Measurements from ENCODE around the gene MEX3B.

The MEX3B gene

DNA sequence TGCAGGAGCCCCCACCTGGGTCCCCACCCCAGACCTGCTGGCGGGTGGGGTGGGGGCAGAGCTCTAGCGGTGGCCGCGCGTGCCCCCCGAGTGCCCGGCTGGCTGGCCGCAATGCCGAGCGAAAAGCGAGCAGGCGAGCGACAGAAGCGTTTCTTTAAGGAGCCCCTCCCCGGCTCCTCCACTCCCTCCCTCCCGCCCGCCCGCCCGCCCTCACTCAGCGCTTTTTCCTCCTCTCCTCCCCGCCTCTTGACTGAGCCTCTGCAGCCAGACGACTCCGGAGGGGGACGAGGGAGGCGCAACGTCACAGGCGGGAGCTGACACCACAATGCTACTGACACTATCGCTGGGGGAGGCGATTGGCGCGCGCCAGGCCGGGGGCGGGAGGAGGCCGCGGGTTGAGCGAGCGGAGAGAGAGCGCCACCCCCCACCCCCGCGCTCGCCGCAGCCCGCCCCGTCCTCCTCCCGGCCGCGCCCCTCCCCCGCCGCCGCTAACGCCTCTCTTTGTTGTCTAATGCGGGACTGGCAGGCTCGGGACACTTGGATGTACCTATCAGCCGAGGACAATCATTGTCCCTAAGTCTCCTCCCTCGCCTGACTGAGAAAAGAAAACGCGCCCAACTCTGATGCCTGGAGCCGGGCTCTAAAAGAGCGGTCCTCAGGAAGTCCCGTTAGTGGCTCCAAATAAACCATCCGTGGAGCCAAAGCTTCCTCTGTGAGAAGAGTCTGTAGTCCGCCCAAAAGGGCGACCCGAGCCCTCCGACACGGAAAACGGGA lies at the start of gene MEX3B:
TSS of gene MEX3B (minus strand) at position 127 of the 774 bp plus-strand sequence. CDS start 313 bp downstream, outside the sequence.
- Histone ChIP-seq H3K36me3 (ENCODE audit: control insufficient read depth, insufficient read depth, low read length) (no peaks in the 10 kb centered on the region), H3K4me3 (replicated peaks; ENCODE audit: low read depth, low read length) (peak within 1 kb of the TSS; percentile 79), H3K27me3 (replicated peaks; ENCODE audit: control insufficient read depth, insufficient read depth, low read length) (peaks cover 3% of the 10 kb centered on the region)
- TF ChIP-seq CTCF (IDR thresholded peaks at IDR 0.05; ENCODE audit: insufficient read depth, low read length, poor library complexity, severe bottlenecking), result no peak
- peak; percentile 93 for DNase-seq (ENCODE audit: extremely low read depth, insufficient read length)

GRCh38 chr15:82093774-82094211 lies 48.0 kb upstream of the MEX3B start:
- Histone ChIP-seq H3K4me3 (replicated peaks; ENCODE audit: low read depth, low read length) (no peak overlapping the region), H3K36me3 (ENCODE audit: control insufficient read depth, insufficient read depth, low read length) (no peaks in the 10 kb centered on the region), H3K27me3 (replicated peaks; ENCODE audit: control insufficient read depth, insufficient read depth, low read length) (no peaks in the 10 kb centered on the region)
- DNase-seq (ENCODE audit: extremely low read depth, insufficient read length), result no peak
- TF ChIP-seq CTCF (IDR thresholded peaks at IDR 0.05; ENCODE audit: insufficient read depth, low read length, poor library complexity, severe bottlenecking), result no peak

DNA sequence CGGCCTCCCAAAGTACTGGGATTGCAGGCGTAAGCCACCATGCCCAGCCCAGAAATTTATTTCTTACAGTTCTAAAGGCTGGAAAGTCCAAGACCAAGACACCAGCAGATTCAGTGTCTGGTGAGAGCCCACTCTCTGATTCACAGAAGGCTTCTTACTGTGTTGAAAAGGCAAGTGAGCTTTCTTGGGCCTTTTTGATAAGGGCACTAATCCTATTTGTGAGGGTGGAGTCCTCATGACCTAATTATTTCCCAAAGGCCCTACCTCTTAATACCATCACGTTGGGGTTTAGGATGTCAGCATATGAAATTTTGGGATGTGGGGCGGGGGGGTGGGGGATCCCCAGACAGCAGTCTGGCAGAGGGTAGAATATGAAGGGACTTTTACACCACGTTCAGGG lies 47.5 kb upstream of the MEX3B start:
- no peak for TF ChIP-seq CTCF (IDR thresholded peaks at IDR 0.05; ENCODE audit: insufficient read depth, low read length, poor library complexity, severe bottlenecking)
- Histone ChIP-seq H3K27me3 (replicated peaks; ENCODE audit: control insufficient read depth, insufficient read depth, low read length) (no peaks in the 10 kb centered on the region), H3K36me3 (ENCODE audit: control insufficient read depth, insufficient read depth, low read length) (no peaks in the 10 kb centered on the region), H3K4me3 (replicated peaks; ENCODE audit: low read depth, low read length) (no peak overlapping the region)
- DNase-seq (ENCODE audit: extremely low read depth, insufficient read length), result no peak

DNA sequence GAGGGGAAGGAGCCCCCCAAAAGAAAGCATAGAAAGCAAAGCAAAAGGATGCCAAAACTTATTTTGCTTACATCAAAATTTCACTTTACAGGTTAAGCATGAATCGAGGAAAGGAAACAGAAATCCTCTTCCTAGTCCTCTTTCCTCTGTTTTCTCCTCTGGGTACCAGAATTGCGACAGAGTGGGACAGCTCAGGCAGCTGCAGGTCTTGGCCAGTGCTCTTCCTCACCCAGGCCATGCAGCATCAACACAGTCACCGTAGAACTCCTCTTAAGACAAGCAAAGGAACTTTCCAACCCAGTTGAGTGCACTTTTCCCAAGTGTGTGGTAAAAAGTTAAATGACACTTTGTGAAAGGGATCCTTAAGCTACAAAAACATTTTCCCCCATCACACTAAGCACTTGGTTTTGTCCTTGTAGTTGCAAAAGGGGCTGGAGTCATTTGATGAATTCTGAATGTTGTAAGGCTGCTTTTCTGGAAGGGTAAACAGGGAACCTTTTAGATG lies 45.9 kb upstream of the MEX3B start:
- no peaks in the 10 kb centered on the region for H3K36me3 ChIP-seq (ENCODE audit: control insufficient read depth, insufficient read depth, low read length)
- no peak for TF ChIP-seq CTCF (IDR thresholded peaks at IDR 0.05; ENCODE audit: insufficient read depth, low read length, poor library complexity, severe bottlenecking)
- DNase-seq (ENCODE audit: extremely low read depth, insufficient read length), result no peak
- H3K4me3 ChIP-seq (replicated peaks; ENCODE audit: low read depth, low read length), result no peak overlapping the region
- no peaks in the 10 kb centered on the region for H3K27me3 ChIP-seq (replicated peaks; ENCODE audit: control insufficient read depth, insufficient read depth, low read length)

- Histone ChIP-seq H3K27me3 (replicated peaks; ENCODE audit: control insufficient read depth, insufficient read depth, low read length) (no peaks in the 10 kb centered on the region; the same call in 1 of the 2 replicates), H3K36me3 (ENCODE audit: control insufficient read depth, insufficient read depth, low read length) (no peaks in the 10 kb centered on the region), H3K4me3 (replicated peaks; ENCODE audit: low read depth, low read length) (no peak overlapping the region)
- no peak for TF ChIP-seq CTCF (IDR thresholded peaks at IDR 0.05; ENCODE audit: insufficient read depth, low read length, poor library complexity, severe bottlenecking)
- DNase-seq (ENCODE audit: extremely low read depth, insufficient read length), result no peak
Measured at GRCh38 chr15:82086243-82086995, 40.6 kb upstream of the MEX3B start.
